ENCODE measurements around the gene JARID2.

- TF ChIP-seq CTCF (conservative IDR thresholded peaks at IDR 0.05; ENCODE audit: low read length) (no peak), EZH2phosphoT487 (IDR thresholded peaks at IDR 0.05; ENCODE audit: borderline replicate concordance, low read depth, low read length) (no peak)
These were observed 18.0 kb downstream of the JARID2 start for GRCh38 chr6:15263780-15264374.
